ENCODE results near the gene TMTC4. TPM values are rescaled to one million over a fixed set of nuclear protein-coding genes. Genes with fewer than 3 reads are reported as not detected.

TMTC4 gene
- total and polyA plus RNA-seq, 10 of the 15 experiments (the other 5 are each of a cell fraction or from before 2014, with no cell fraction given), result 3.3 to 24.6 (median 14.5) TPM

- BruUV-seq (replicated peaks), result no TSS peak
- no peak overlapping the region for H3K4me2 ChIP-seq (ENCODE audit: control insufficient read depth, insufficient read depth)
- no peak for TF ChIP-seq CBFB (IDR thresholded peaks at IDR 0.05; ENCODE audit: low read depth)
- no peak for TF ChIP-seq E2F4 (IDR thresholded peaks at IDR 0.05; ENCODE audit: low read depth, low read length)
- TF ChIP-seq, protein P1, sequence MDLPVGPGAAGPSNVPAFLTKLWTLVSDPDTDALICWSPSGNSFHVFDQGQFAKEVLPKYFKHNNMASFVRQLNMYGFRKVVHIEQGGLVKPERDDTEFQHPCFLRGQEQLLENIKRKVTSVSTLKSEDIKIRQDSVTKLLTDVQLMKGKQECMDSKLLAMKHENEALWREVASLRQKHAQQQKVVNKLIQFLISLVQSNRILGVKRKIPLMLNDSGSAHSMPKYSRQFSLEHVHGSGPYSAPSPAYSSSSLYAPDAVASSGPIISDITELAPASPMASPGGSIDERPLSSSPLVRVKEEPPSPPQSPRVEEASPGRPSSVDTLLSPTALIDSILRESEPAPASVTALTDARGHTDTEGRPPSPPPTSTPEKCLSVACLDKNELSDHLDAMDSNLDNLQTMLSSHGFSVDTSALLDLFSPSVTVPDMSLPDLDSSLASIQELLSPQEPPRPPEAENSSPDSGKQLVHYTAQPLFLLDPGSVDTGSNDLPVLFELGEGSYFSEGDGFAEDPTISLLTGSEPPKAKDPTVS (IDR thresholded peaks at IDR 0.05; ENCODE audit: low read depth, low read length), result no peak
- TF ChIP-seq, protein P2, sequence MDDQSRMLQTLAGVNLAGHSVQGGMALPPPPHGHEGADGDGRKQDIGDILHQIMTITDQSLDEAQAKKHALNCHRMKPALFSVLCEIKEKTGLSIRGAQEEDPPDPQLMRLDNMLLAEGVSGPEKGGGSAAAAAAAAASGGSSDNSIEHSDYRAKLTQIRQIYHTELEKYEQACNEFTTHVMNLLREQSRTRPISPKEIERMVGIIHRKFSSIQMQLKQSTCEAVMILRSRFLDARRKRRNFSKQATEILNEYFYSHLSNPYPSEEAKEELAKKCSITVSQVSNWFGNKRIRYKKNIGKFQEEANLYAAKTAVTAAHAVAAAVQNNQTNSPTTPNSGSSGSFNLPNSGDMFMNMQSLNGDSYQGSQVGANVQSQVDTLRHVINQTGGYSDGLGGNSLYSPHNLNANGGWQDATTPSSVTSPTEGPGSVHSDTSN (IDR thresholded peaks at IDR 0.05; ENCODE audit: insufficient replicate concordance, low read depth, low read length), result no peak
- no peak for TF ChIP-seq KAT2A (conservative IDR thresholded peaks at IDR 0.05; ENCODE audit: control insufficient read depth, low read depth, low read length)
- TF ChIP-seq BCL3 (IDR thresholded peaks at IDR 0.05; ENCODE audit: borderline replicate concordance, insufficient read depth, low read depth, low read length, poor library complexity, severe bottlenecking), result no peak
- no peak for TF ChIP-seq RELB (IDR thresholded peaks at IDR 0.05; ENCODE audit: low read depth)
- DNase-seq (ENCODE audit: low read depth, low spot score) (no peak), FAIRE-seq (no peak), ATAC-seq (no peak)
- CTCF ChIA-PET, result interaction anchor here (4.2 kb wide), 1 partner anchor 11 kb away, joined by 34 read pairs; no protein-coding TSS in a partner anchor
- H3K9ac ChIP-seq (ENCODE audit: control insufficient read depth, insufficient read depth, low read length), result no peak overlapping the region
- H2AFZ ChIP-seq (ENCODE audit: control insufficient read depth, low read depth, low read length), result no peak overlapping the region
- RAD21 ChIA-PET (ENCODE audit: unreplicated experiment), result no interaction called here
- H3K79me2 ChIP-seq (ENCODE audit: control insufficient read depth, insufficient read depth, low read length), result no peaks in the 10 kb centered on the region
- no peak overlapping the region for H3K27ac ChIP-seq (ENCODE audit: control insufficient read depth, insufficient read depth)
- H3K36me3 ChIP-seq (ENCODE audit: control insufficient read depth in 2 of 2, insufficient read depth in 2 of 2, low read length in 1 of 2), result no peaks in the 10 kb centered on the region
- 86% methylated on average over 5 of the region's 5 CpGs for WGBS (ENCODE audit: insufficient coverage, insufficient replicate concordance, low lambda C conversion rate, missing lambda C conversion rate)
- SMC1A ChIA-PET (ENCODE audit: uncharacterized antibody, unreplicated experiment), result no interaction called here
- in situ Hi-C loops (cut with MboI), result no loop called here
- intact Hi-C loops (cut with micrococcal nuclease; ENCODE audit: unreplicated experiment), result no loop called here
- no peaks in the 10 kb centered on the region for H3K9me3 ChIP-seq (replicated peaks; ENCODE audit: control insufficient read depth, insufficient read depth, low read length)
- H3K4me1 ChIP-seq (ENCODE audit: control insufficient read depth, insufficient read depth, low read length), result peaks cover 6% of the 10 kb centered on the region; the same call in 1 of the 2 replicates
- POLR2A ChIA-PET, result no interaction called here
- no peak overlapping the region for H3K4me3 ChIP-seq
- no peaks in the 10 kb centered on the region for H4K20me1 ChIP-seq (ENCODE audit: control insufficient read depth, insufficient read depth)
- no peaks in the 10 kb centered on the region for H3K27me3 ChIP-seq (replicated peaks in 1 of 2; ENCODE audit: control insufficient read depth in 2 of 2, insufficient read depth in 2 of 2, low read length in 1 of 2)
Measured at GRCh38 chr13:100584896-100585295, 89.7 kb downstream of the TMTC4 start.
